GM15510 (cell line): ENCODE measurements around the gene ASMTL.

Experiments
- POLR2A ChIP-seq: IDR thresholded peaks from 3 replicates; pipeline ENCODE4 v1.6.1; 2011; ENCODE audit warnings: borderline replicate concordance; ENCODE audit not compliant: insufficient read length; ENCODE audit errors: extremely low read depth

Gene ASMTL

DNA sequence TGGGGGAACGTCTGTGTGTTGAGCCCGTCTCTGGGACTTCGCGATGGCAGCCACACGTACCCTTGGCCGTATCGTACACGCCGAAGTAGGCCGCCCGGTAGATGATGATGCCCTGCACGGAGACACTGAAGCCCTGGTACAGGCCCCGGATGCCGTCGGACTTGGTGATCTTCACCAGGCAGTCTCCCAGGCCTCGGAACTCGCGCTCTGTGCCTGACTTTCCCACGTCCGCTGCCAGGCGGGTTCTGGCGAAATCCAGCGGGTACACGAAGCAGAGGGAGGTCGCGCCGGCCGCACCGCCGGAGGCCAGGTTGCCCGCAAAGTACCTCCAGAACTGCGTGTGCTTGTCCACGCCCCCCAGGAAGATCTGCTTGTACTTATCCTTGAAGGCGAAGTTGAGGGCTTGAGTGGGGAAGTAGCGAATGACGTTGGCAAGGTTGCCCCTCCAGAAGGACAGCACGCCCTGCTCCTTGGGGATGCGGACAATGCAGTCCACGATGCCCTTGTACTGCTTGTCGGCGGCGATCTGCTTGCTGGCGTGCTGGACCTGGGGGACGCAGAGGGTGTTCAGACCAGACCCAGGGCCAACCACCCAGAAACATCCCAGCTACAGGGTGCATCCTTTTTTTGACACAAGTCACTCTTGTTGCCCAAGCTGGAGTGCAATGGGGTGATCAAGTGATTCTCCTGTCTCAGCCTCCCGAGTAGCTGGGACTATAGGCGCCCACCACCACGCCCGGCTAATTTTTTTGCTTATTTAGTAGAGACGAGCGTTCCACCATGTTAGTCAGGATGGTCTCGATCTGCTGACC is 63.3 kb downstream of the ASMTL start:
- no peak for TF ChIP-seq POLR2A

- no peak for TF ChIP-seq POLR2A
These were observed 64.1 kb downstream of the ASMTL start for GRCh38 chrX:1388651-1389050.

DNA sequence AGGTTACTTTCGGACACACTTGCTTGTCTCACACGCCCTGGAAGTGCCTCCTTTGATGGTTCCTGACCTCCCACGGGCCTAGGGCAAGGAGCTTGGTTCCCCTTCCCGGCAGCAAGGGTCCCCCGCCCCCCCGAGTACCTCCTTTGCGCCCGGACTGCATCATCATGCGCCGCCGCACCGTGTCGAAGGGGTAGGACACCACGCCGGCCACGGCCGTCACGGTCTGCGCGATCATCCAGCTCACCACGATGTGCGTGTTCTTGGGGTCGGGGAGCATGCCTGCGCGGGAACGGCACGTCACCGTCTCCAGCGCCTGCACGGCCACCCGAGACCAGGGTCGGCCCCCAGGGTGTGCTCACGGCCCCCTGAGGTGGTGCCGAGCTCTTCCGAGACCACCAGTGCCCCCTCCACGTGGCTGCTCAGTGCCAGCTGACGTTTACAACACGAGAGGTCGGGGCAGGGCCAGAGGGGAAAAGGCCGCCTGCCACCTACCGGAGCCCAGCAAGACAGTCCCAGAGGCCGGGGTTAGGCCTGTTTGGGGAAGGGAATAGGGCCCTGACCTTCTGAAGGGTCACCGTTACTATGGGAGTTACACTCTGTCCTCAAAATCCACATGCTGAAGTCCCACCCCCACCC is 65.5 kb downstream of the ASMTL start:
- TF ChIP-seq POLR2A, result no peak

DNA sequence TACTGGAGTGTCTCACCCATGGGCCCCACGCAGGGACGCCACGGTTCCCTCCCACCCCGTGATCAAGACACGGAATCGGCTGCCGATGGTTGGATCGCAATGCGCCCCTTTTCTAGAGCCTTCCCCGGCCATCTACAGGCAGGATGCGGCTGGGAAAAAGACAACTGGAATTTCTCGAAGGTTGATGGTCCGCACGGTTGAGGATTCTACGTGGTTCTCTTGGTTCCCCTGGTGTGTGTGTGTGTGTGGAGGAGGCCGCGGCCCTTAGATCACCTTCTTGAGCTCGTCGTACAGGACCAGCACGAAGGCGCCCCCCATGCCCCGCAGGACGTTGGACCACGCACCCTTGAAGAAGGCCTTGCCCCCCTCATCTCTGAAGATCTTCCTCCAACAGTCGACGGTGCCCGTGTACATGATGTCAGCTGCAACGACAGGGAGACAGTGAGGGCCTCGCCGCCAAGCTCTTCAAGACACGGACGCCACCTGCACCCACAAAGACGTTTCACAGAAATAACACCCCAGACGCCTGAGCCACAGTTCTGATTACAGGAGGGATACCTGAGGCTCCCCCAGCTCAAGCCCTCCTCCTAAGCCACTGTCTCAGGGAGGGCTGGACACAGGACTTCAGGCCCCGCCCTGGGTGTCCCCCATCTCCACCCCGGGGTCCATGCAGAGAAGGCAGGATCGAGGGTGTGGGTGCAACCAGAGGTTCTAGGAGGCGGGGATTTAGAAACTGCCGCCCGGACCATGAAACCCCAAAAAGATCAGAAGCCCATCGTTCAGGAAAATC is 66.2 kb downstream of the ASMTL start:
- TF ChIP-seq POLR2A, result no peak

GRCh38 chrX:1385253-1386223 is 67.2 kb downstream of the ASMTL start:
- no peak for TF ChIP-seq POLR2A

DNA sequence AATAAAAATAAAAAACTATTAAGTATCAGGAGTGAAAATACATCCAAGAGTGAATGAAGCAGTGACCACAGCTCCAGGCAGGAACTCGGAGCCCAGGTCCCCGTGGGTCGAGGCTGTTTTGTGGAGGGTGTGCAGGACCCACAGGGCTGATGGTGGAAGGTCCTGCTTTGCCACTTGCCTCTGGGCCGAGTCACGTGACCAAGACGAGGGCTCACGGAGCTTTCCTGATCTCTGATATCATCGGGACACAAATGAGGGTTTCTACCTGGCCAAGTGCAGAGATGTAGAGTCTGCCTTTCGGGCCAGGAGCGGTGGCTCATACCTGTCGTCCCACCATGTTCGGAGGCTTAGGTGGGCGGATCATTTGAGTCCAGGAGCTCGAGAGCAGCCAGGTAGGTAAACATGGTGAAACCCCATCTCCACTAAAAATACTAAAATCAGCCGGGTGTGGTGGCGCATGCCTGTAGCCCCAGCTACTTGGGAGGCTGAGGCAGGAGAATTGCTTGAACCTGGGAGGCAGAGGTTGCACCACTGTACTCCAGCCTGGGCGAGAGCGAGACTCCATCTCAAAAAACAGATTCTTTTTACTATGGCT is 68.0 kb downstream of the ASMTL start:
- peak; percentile 13 for TF ChIP-seq POLR2A

- no peak for TF ChIP-seq POLR2A
These were observed 72.0 kb downstream of the ASMTL start for GRCh38 chrX:1380672-1381233.

DNA sequence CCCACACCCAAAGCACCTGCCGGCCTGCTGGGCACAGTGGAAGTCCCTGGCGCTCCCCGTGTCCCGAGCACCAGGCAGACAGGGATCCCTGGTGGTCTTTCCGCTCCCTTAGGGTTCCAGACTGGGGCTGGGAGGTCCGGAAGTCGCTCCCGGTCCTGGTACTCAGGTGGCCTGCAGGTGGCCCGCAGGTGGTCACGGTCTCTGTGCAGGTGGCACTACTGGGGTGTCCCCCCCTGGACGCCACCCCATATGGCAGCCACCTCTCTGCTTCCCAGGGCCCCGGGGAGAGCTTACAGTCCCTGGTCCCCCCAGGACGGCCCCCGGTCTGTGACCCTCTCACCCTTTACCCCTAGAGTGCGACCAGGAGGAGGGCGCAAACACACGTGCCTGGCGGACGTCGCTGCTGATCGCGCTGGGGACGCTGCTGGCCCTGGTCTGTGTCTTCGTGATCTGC is 74.4 kb downstream of the ASMTL start:
- no peak for TF ChIP-seq POLR2A

DNA sequence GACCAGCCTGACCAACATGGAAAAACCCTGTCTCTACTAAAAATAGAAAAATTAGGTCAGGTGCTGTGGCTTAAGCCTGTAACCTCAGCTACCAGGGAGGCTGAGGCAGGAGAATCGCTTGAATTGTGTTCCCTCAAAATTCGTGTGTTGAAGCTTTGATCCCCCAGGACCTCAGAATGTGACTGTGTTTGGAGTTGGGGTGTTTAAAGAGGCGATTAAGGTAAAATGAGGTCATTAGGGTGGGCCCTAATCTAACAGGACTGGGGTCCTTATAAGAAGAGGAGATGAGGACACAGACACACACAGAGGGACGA is 84.4 kb downstream of the ASMTL start:
- no peak for TF ChIP-seq POLR2A

DNA sequence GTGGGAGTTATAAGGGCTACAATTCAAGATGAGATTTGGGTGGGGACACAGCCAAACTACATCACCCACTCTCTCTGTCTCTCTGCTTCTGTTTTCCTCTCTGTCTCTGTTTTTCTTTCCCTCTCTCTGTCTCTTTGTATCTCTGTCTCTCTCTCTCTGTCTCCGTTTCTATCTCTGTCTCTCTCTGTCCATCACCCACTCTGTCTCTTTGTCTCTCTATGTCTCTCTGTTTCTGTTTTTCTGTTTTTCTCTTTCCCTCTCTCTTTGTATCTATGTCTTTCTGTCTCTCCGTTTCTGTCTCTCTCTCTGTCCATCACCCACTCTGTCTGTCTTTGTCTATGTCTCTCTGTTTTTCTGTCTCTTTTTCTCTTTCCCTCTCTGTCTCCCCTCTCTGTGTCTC is 90.8 kb downstream of the ASMTL start:
- no peak for TF ChIP-seq POLR2A

GRCh38 chrX:1361275-1361674 is 91.4 kb downstream of the ASMTL start:
- TF ChIP-seq POLR2A, result no peak

DNA sequence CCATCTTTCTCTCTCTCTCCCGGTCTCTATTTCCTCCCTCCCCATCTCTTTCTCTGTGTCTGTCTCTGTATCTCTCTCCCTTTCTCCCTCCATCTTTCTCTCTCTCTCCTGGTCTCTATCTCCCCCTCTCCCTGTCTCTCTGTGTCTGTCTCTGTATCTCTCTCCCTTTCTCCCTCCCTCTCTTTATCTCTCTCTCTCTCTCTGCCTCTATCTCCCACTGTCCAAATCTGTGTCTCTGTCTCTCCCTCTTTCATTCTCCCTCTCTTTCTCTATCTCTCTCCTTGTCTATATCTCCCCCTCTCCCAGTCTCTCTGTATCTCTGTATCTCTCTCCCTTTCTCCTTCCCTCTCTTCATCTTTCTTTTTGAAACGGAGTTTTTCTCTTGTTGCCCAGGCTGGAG is 92.5 kb downstream of the ASMTL start:
- no peak for TF ChIP-seq POLR2A

DNA sequence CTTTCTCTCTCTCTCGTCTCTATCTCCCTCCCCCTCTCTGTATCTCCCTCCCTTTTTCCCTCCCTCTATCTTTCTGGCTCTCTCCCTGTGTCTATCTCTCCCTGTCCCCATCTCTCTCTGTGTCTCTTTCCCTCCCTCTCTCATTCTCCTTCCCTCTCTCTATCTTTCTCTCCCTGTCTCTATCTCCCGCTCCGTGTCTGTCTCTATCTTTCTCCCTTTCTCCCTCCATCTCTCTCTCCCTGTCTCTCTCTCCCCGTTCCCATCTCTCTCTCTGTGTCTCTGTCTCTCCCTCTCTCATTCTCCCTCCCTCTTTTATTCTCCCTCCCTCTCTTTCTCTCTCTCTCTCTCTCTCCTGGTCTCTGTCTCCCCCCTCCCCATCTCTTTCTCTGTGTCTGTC is 93.2 kb downstream of the ASMTL start:
- TF ChIP-seq POLR2A, result no peak
